ENCODE data around the gene NREP.
"Not testable (repeated sequence)": the region's sequence is repeated elsewhere in the genome, so short reads cannot be mapped to it uniquely, and the experiment has no call there.

Gene NREP

GRCh38 chr5:111741278-111741677 is 15.7 kb downstream of the NREP start:
- in situ Hi-C loops (cut with HindIII; ENCODE audit: low sequenced_read_pairs), result loop anchor here (5.0 kb wide), 1 partner anchor 241 kb away; no protein-coding TSS in a partner anchor

GRCh38 chr5:111739416-111739815 is 17.6 kb downstream of the NREP start:
- in situ Hi-C loops (cut with HindIII; ENCODE audit: low sequenced_read_pairs), result loop anchor here (5.0 kb wide), 1 partner anchor 48 kb away; no protein-coding TSS in a partner anchor

- in situ Hi-C loops (cut with HindIII; ENCODE audit: low sequenced_read_pairs), result loop anchor here (5.0 kb wide), 1 partner anchor 49 kb away; no protein-coding TSS in a partner anchor
Measured at GRCh38 chr5:111738118-111738517, 18.9 kb downstream of the NREP start.

GRCh38 chr5:111737716-111738115 is 19.3 kb downstream of the NREP start:
- in situ Hi-C loops (cut with HindIII; ENCODE audit: low sequenced_read_pairs), result loop anchor here (5.0 kb wide), 1 partner anchor 50 kb away; no protein-coding TSS in a partner anchor

- in situ Hi-C loops (cut with HindIII; ENCODE audit: low sequenced_read_pairs), result loop anchor here (5.0 kb wide), 1 partner anchor 52 kb away; no protein-coding TSS in a partner anchor
Measured at GRCh38 chr5:111735583-111736270, 21.3 kb downstream of the NREP start.

- in situ Hi-C loops (cut with HindIII; ENCODE audit: low sequenced_read_pairs), result no loop called here
Measured at GRCh38 chr5:111734597-111734996, 22.4 kb downstream of the NREP start.

- in situ Hi-C loops (cut with HindIII; ENCODE audit: low sequenced_read_pairs), result no loop called here
Measured at GRCh38 chr5:111734013-111734412, 23.0 kb downstream of the NREP start.

- in situ Hi-C loops (cut with HindIII; ENCODE audit: low sequenced_read_pairs), result no loop called here
Measured at GRCh38 chr5:111733571-111733970, 23.4 kb downstream of the NREP start.

GRCh38 chr5:111731638-111732037 is 25.4 kb downstream of the NREP start:
- in situ Hi-C loops (cut with HindIII; ENCODE audit: low sequenced_read_pairs), result no loop called here

GRCh38 chr5:111730659-111731382 is 26.2 kb downstream of the NREP start:
- in situ Hi-C loops (cut with HindIII; ENCODE audit: low sequenced_read_pairs), result no loop called here

- in situ Hi-C loops (cut with HindIII; ENCODE audit: low sequenced_read_pairs), result no loop called here
Measured at GRCh38 chr5:111728941-111729340, 28.1 kb downstream of the NREP start.

- in situ Hi-C loops (cut with HindIII; ENCODE audit: low sequenced_read_pairs), result no loop called here
Measured at GRCh38 chr5:111726986-111727385, 30.0 kb downstream of the NREP start.

- in situ Hi-C loops (cut with HindIII; ENCODE audit: low sequenced_read_pairs), result no loop called here
Measured at GRCh38 chr5:111722140-111722539, 34.9 kb downstream of the NREP start.

GRCh38 chr5:111720333-111720890 is 36.6 kb downstream of the NREP start:
- in situ Hi-C loops (cut with HindIII; ENCODE audit: low sequenced_read_pairs), result no loop called here

- in situ Hi-C loops (cut with HindIII; ENCODE audit: low sequenced_read_pairs), result no loop called here
Measured at GRCh38 chr5:111719773-111720172, 37.2 kb downstream of the NREP start.

GRCh38 chr5:111716789-111717188 is 40.2 kb downstream of the NREP start:
- in situ Hi-C loops (cut with HindIII; ENCODE audit: low sequenced_read_pairs), result not testable (repeated sequence)

- in situ Hi-C loops (cut with HindIII; ENCODE audit: low sequenced_read_pairs), result no loop called here
Measured at GRCh38 chr5:111707630-111708164, 49.3 kb downstream of the NREP start.

GRCh38 chr5:111706345-111706744 is 50.6 kb downstream of the NREP start:
- in situ Hi-C loops (cut with HindIII; ENCODE audit: low sequenced_read_pairs), result no loop called here

GRCh38 chr5:111704452-111705085 is 52.4 kb downstream of the NREP start:
- in situ Hi-C loops (cut with HindIII; ENCODE audit: low sequenced_read_pairs), result no loop called here

GRCh38 chr5:111703662-111704061 is 53.3 kb downstream of the NREP start:
- in situ Hi-C loops (cut with HindIII; ENCODE audit: low sequenced_read_pairs), result no loop called here

GRCh38 chr5:111699976-111700375 is 57.0 kb downstream of the NREP start:
- in situ Hi-C loops (cut with HindIII; ENCODE audit: low sequenced_read_pairs), result no loop called here
